ENCODE measurements around the gene MAP2K5.

MAP2K5 gene

GRCh38 chr15:67548862-67549651 lies 6.6 kb downstream of the MAP2K5 start:
- no peak for DNase-seq (ENCODE audit: extremely low read depth, insufficient read length)
- no peak for TF ChIP-seq CTCF (IDR thresholded peaks at IDR 0.05; ENCODE audit: insufficient read depth, low read length, poor library complexity, severe bottlenecking)

GRCh38 chr15:67549736-67550135 lies 7.2 kb downstream of the MAP2K5 start:
- Histone ChIP-seq H3K27me3 (replicated peaks; ENCODE audit: control insufficient read depth, insufficient read depth, low read length) (no peaks in the 10 kb centered on the region), H3K4me3 (replicated peaks; ENCODE audit: low read depth, low read length) (no peak overlapping the region), H3K36me3 (ENCODE audit: control insufficient read depth, insufficient read depth, low read length) (peaks cover 4% of the 10 kb centered on the region)
- DNase-seq (ENCODE audit: extremely low read depth, insufficient read length), result no peak
- no peak for TF ChIP-seq CTCF (IDR thresholded peaks at IDR 0.05; ENCODE audit: insufficient read depth, low read length, poor library complexity, severe bottlenecking)

More at GRCh38 chr15:67548862-67549651, 6.6 kb downstream of the MAP2K5 start:
- no peak overlapping the region for H3K4me3 ChIP-seq (replicated peaks; ENCODE audit: low read depth, low read length)
- peaks cover 4% of the 10 kb centered on the region for H3K36me3 ChIP-seq (ENCODE audit: control insufficient read depth, insufficient read depth, low read length)
- no peaks in the 10 kb centered on the region for H3K27me3 ChIP-seq (replicated peaks; ENCODE audit: control insufficient read depth, insufficient read depth, low read length)

- peaks cover 6% of the 10 kb centered on the region for H3K36me3 ChIP-seq (ENCODE audit: control insufficient read depth, insufficient read depth, low read length)
- TF ChIP-seq CTCF (IDR thresholded peaks at IDR 0.05; ENCODE audit: insufficient read depth, low read length, poor library complexity, severe bottlenecking), result no peak
- no peaks in the 10 kb centered on the region for H3K27me3 ChIP-seq (replicated peaks; ENCODE audit: control insufficient read depth, insufficient read depth, low read length)
- no peak for DNase-seq (ENCODE audit: extremely low read depth, insufficient read length)
- H3K4me3 ChIP-seq (replicated peaks; ENCODE audit: low read depth, low read length), result no peak overlapping the region
These were observed 8.0 kb downstream of the MAP2K5 start for GRCh38 chr15:67550522-67550921.

GRCh38 chr15:67551207-67551743 lies 8.8 kb downstream of the MAP2K5 start:
- DNase-seq (ENCODE audit: extremely low read depth, insufficient read length), result no peak
- peaks cover 6% of the 10 kb centered on the region for H3K36me3 ChIP-seq (ENCODE audit: control insufficient read depth, insufficient read depth, low read length)

DNA sequence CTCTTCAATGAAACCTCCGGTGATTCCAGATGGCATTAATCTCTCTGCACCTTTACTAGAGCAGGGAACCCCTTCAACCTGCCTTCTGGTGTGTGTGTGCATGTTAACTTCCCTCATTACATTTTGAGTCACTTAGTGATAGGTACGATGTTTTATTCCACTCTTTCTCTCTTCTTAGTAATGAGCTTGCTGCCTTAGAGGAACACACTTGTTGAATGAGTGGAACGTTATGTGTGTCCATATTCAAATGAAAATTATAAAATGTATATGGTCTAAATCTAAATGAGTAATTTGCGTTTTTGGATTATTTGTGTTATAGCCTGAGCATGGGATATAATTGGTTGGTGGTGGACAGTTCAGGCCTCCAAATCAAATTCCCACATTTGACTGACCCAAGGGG lies 12.1 kb downstream of the MAP2K5 start:
- H3K36me3 ChIP-seq (ENCODE audit: control insufficient read depth, insufficient read depth, low read length), result peaks cover 6% of the 10 kb centered on the region
- DNase-seq (ENCODE audit: extremely low read depth, insufficient read length), result no peak
- TF ChIP-seq CTCF (IDR thresholded peaks at IDR 0.05; ENCODE audit: insufficient read depth, low read length, poor library complexity, severe bottlenecking), result no peak
- no peak overlapping the region for H3K4me3 ChIP-seq (replicated peaks; ENCODE audit: low read depth, low read length)
- no peaks in the 10 kb centered on the region for H3K27me3 ChIP-seq (replicated peaks; ENCODE audit: control insufficient read depth, insufficient read depth, low read length)

More at GRCh38 chr15:67551207-67551743, 8.8 kb downstream of the MAP2K5 start:
- Histone ChIP-seq H3K27me3 (replicated peaks; ENCODE audit: control insufficient read depth, insufficient read depth, low read length) (no peaks in the 10 kb centered on the region), H3K4me3 (replicated peaks; ENCODE audit: low read depth, low read length) (no peak overlapping the region)
- no peak for TF ChIP-seq CTCF (IDR thresholded peaks at IDR 0.05; ENCODE audit: insufficient read depth, low read length, poor library complexity, severe bottlenecking)
